HT1080 (cell line): Measurements from ENCODE around the gene ABHD2. TPM values are rescaled to one million over a fixed set of nuclear protein-coding genes. Genes with fewer than 3 reads are reported as not detected.
"Not testable (repeated sequence)": the region's sequence is repeated elsewhere in the genome, so short reads cannot be mapped to it uniquely, and the experiment has no call there.

Source experiments
- DNase-seq: peaks from one replicate; pipeline ENCODE4 v3.0.0-alpha.2; 2015; ENCODE audit warnings: low read depth
- small RNA-seq: library from RNA; depleted of rRNA; stranded (forward); fragments of <200 nt; gene quantifications from one replicate; pipeline ENCODE3, GENCODE V24; 2014
- total RNA-seq: library from RNA; depleted of rRNA; stranded (reverse); fragments of >200 nt; shearing (Covaris generic); gene quantifications from 2 replicates; pipeline ENCODE4 v1.2.3, GENCODE V29; 2014; rRNA removed

ABHD2 gene
- total RNA-seq, 1 experiment from 2014 or later = 77.6 TPM

GRCh38 chr15:89217686-89218376, 129.6 kb downstream of the ABHD2 start:
- DNase-seq = no peak

- DNase-seq = no peak
These were observed 130.3 kb downstream of the ABHD2 start for GRCh38 chr15:89218531-89218930.

GRCh38 chr15:89221543-89221942, 133.3 kb downstream of the ABHD2 start, which contains the start of gene RLBP1:
RLBP1 (minus strand) TSS chr15:89221579; CDS start chr15:89218975, 2,604 bp downstream.
- DNase-seq = no peak

GRCh38 chr15:89225588-89225987, 137.3 kb downstream of the ABHD2 start:
- DNase-seq = no peak

- no peak for DNase-seq
These were observed 138.3 kb downstream of the ABHD2 start for GRCh38 chr15:89226359-89227221.

GRCh38 chr15:89227425-89227824, 139.2 kb downstream of the ABHD2 start:
- DNase-seq = no peak

- no peak for DNase-seq
These were observed 142.0 kb downstream of the ABHD2 start for GRCh38 chr15:89230277-89230676.

- DNase-seq = no peak
These were observed 143.6 kb downstream of the ABHD2 start for GRCh38 chr15:89231832-89232231.

GRCh38 chr15:89239883-89240810, 151.9 kb downstream of the ABHD2 start:
- not testable (repeated sequence) for DNase-seq

- no peak for DNase-seq
These were observed 154.9 kb downstream of the ABHD2 start for GRCh38 chr15:89243046-89243690.

- peak; percentile 91 for DNase-seq
These were observed 155.7 kb downstream of the ABHD2 start, which contains the start of gene FANCI for GRCh38 chr15:89243691-89244573. FANCI (plus strand) TSS chr15:89243979; CDS start chr15:89247648, 3,669 bp downstream.

GRCh38 chr15:89244574-89244903, 156.3 kb downstream of the ABHD2 start:
- no peak for DNase-seq

GRCh38 chr15:89247446-89247845, 159.2 kb downstream of the ABHD2 start:
- no peak for DNase-seq

- DNase-seq = no peak
These were observed 160.3 kb downstream of the ABHD2 start for GRCh38 chr15:89248584-89248983.

GRCh38 chr15:89250142-89250541, 161.9 kb downstream of the ABHD2 start:
- DNase-seq = not testable (repeated sequence)

Small RNAs within 50 kb of the gene (small RNA-seq; reads per million reads assigned to genes)
- not detected for gene RNU7-195P

Other genes with a start within 250 kb of the ABHD2 start
- 9.7 and 10.0 TPM in 2 replicates for gene HAPLN3, start 192.9 kb upstream of the ABHD2 start, total RNA-seq
- 18.7 and 27.6 TPM in 2 replicates for gene MFGE8, start 175.1 kb upstream of the ABHD2 start, total RNA-seq
- not detected in 2 replicates for gene RLBP1, start 133.1 kb downstream of the ABHD2 start, total RNA-seq
- gene FANCI, start 155.5 kb downstream of the ABHD2 start, total RNA-seq = 43.2 and 54.5 TPM in 2 replicates
- gene POLG, start 246.4 kb downstream of the ABHD2 start, total RNA-seq = 59.6 and 81.5 TPM in 2 replicates